HEK293 (cell line): ENCODE results near the gene PYCR2.

Experiments used
- CTCF ChIA-PET: fragments of 350-600 bp; formaldehyde crosslinking; extraction: SDS; loops from one replicate; lab custom pipeline; 2021; ENCODE audit warnings: antibody characterized with exemption; lab: Yijun Ruan, JAX
- POLR2A ChIA-PET: fragments of 300-600 bp; formaldehyde crosslinking; extraction: SDS; loops from one replicate; lab custom pipeline; 2020; ENCODE audit warnings: antibody characterized with exemption, inconsistent platforms; lab: Yijun Ruan, JAX
- H3K27ac ChIP-seq: fragments of 200-500 bp; sonication (Bioruptor generic); 2 replicates; pipeline ENCODE4 v1.5.1; 2014; ENCODE audit warnings: low read depth, low read length, control low read depth, inconsistent platforms; ENCODE audit errors: extremely low read depth
- H3K36me3 ChIP-seq, 2 experiments: fragments of 200-500 bp in 1 of 2; sonication (Bioruptor generic) in 1 of 2; 1 replicate in 1 of 2; 2 replicates in 1 of 2; pipeline ENCODE4 v1.5.1; 2014 to 2017; ENCODE audit warnings: inconsistent platforms in 2 of 2, low read length in 2 of 2; ENCODE audit not compliant: control insufficient read depth in 2 of 2, insufficient read depth in 1 of 2
- H3K4me1 ChIP-seq: fragments of 200-500 bp; sonication (Bioruptor generic); 2 replicates; pipeline ENCODE4 v1.5.1; 2014; ENCODE audit warnings: mild to moderate bottlenecking, low read length, inconsistent platforms; ENCODE audit not compliant: control insufficient read depth, insufficient read depth
- H3K4me3 ChIP-seq: 2 replicates; pipeline ENCODE4 v1.5.1; 2011; ENCODE audit warnings: low read depth, mild to moderate bottlenecking, control low read depth, low read length, moderate library complexity
- H3K9me3 ChIP-seq: fragments of 200-500 bp; sonication (Bioruptor generic); 2 replicates; pipeline ENCODE4 v1.5.1; 2014; ENCODE audit warnings: low read depth, low read length, inconsistent platforms; ENCODE audit not compliant: control insufficient read depth, insufficient read depth
- REPIN1 ChIP-seq: fragments of 450-650 bp; formaldehyde crosslinking; IDR thresholded peaks from 2 replicates; pipeline ENCODE4 v1.5.1; 2017; ENCODE audit warnings: missing biosample characterization, missing genetic modification characterization, low read depth
- WT1 ChIP-seq: fragments of 450-650 bp; formaldehyde crosslinking; IDR thresholded peaks from 2 replicates; pipeline ENCODE4 v1.5.1; 2016; ENCODE audit warnings: missing biosample characterization, missing genetic modification characterization
- ZFP37 ChIP-seq: fragments of 450-650 bp; formaldehyde crosslinking; IDR thresholded peaks from 2 replicates; pipeline ENCODE4 v1.5.1; 2016; ENCODE audit warnings: missing biosample characterization, missing genetic modification characterization
- ZNF10 ChIP-seq: fragments of 450-650 bp; formaldehyde crosslinking; IDR thresholded peaks from 2 replicates; pipeline ENCODE4 v1.5.1; 2017; ENCODE audit warnings: missing biosample characterization, missing genetic modification characterization
- ZNF114 ChIP-seq: fragments of 450-650 bp; formaldehyde crosslinking; IDR thresholded peaks from 2 replicates; pipeline ENCODE4 v1.5.0; 2017; ENCODE audit warnings: missing biosample characterization, missing genetic modification characterization
- ZNF184 ChIP-seq: fragments of 450-650 bp; IDR thresholded peaks from 2 replicates; pipeline ENCODE4 v1.5.1; 2018; ENCODE audit warnings: missing biosample characterization, mild to moderate bottlenecking, missing genetic modification characterization
- ZNF19 ChIP-seq: fragments of 450-650 bp; formaldehyde crosslinking; IDR thresholded peaks from 2 replicates; pipeline ENCODE4; 2016; ENCODE audit warnings: missing biosample characterization, missing genetic modification characterization, low read depth
- ZNF335 ChIP-seq: fragments of 450-650 bp; formaldehyde crosslinking; conservative IDR thresholded peaks from 2 replicates; pipeline ENCODE4 v1.5.1; 2016; ENCODE audit warnings: missing biosample characterization, missing genetic modification characterization
- ZNF501 ChIP-seq: fragments of 450-650 bp; formaldehyde crosslinking; IDR thresholded peaks from 2 replicates; pipeline ENCODE4 v1.5.1; 2016; ENCODE audit warnings: missing biosample characterization, missing genetic modification characterization
- ZNF664 ChIP-seq: fragments of 450-650 bp; formaldehyde crosslinking; IDR thresholded peaks from 2 replicates; pipeline ENCODE4 v1.5.1; 2016; ENCODE audit warnings: missing biosample characterization, missing genetic modification characterization
- ZNF768 ChIP-seq: fragments of 450-650 bp; formaldehyde crosslinking; IDR thresholded peaks from 2 replicates; pipeline ENCODE4 v1.5.1; 2018; ENCODE audit warnings: missing biosample characterization, mild to moderate bottlenecking, missing genetic modification characterization
- ZNF776 ChIP-seq: fragments of 450-650 bp; formaldehyde crosslinking; IDR thresholded peaks from 2 replicates; pipeline ENCODE4 v1.5.0; 2017; ENCODE audit warnings: missing biosample characterization, missing genetic modification characterization, borderline replicate concordance
- ZNF837 ChIP-seq: fragments of 450-650 bp; formaldehyde crosslinking; IDR thresholded peaks from 2 replicates; pipeline ENCODE4 v1.5.1; 2016; ENCODE audit warnings: missing biosample characterization, missing genetic modification characterization
- ZSCAN30 ChIP-seq: fragments of 450-650 bp; IDR thresholded peaks from 2 replicates; pipeline ENCODE4 v1.5.1; 2018; ENCODE audit warnings: missing biosample characterization, mild to moderate bottlenecking, missing genetic modification characterization, moderate library complexity
- ZXDB ChIP-seq: fragments of 450-650 bp; formaldehyde crosslinking; IDR thresholded peaks from 2 replicates; pipeline ENCODE4 v1.5.1; 2016; ENCODE audit warnings: missing biosample characterization, missing genetic modification characterization
- TF ChIP-seq, protein P1 (sequence below): fragments of 450-650 bp; formaldehyde crosslinking; IDR thresholded peaks from 2 replicates; pipeline ENCODE4 v1.5.1; 2017; ENCODE audit warnings: missing biosample characterization, mild to moderate bottlenecking, missing genetic modification characterization, moderate library complexity
- TF ChIP-seq, protein P2 (sequence below): fragments of 450-650 bp; formaldehyde crosslinking; IDR thresholded peaks from 2 replicates; pipeline ENCODE4 v1.5.1; 2017; ENCODE audit warnings: missing biosample characterization, missing genetic modification characterization
- TF ChIP-seq, protein P3 (sequence below): fragments of 450-650 bp; formaldehyde crosslinking; IDR thresholded peaks from 2 replicates; pipeline ENCODE4 v1.5.1; 2016; ENCODE audit warnings: missing biosample characterization, missing genetic modification characterization
- TF ChIP-seq, protein P4 (sequence below): fragments of 450-650 bp; formaldehyde crosslinking; IDR thresholded peaks from 2 replicates; pipeline ENCODE4 v1.5.1; 2016; ENCODE audit warnings: missing biosample characterization, missing genetic modification characterization

Gene PYCR2

DNA sequence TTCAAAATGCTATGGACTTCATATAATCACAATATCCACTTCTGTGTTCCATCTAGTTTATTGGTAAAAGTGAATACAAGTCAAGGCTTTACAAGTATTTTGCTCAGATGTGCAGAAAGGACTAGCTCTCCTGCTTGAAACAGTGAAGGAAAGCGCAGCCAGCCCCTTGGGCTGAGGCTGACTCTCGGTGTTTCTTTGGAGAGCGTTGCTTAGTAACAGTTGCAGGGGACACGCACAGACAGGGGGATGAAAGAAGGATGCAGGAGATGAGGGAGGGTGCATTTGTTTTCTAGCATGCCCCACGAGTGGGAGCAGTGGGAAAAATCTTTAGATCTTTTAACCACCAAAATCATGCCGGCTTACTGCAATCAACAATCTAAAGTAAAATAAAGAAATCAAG, 9.1 kb downstream of the PYCR2 start:
- Histone ChIP-seq H3K36me3 (peaks cover 20 to 43% of the 10 kb centered on the region in 2 experiments), H3K27ac (no peak overlapping the region), H3K4me3 (no peak overlapping the region), H3K9me3 (no peaks in the 10 kb centered on the region)
- CTCF ChIA-PET, result interaction anchor here (0.6 to 9.1 kb wide), 6 partner anchors 10 to 438 kb away, joined by 3 to 84 read pairs (median 3); partner anchors contain the start of genes LEFTY1 and TMEM63A
- no peak for TF ChIP-seq ZNF10 (tag by site-specific recombination)
- TF ChIP-seq ZNF184 (tag by site-specific recombination), result no peak
- no peak for TF ChIP-seq ZNF114 (tag by site-specific recombination)
- TF ChIP-seq, all 188 proteins: peak for 0
- no peaks in the 10 kb centered on the region for H3K4me1 ChIP-seq
- POLR2A ChIA-PET, result no interaction called here

DNA sequence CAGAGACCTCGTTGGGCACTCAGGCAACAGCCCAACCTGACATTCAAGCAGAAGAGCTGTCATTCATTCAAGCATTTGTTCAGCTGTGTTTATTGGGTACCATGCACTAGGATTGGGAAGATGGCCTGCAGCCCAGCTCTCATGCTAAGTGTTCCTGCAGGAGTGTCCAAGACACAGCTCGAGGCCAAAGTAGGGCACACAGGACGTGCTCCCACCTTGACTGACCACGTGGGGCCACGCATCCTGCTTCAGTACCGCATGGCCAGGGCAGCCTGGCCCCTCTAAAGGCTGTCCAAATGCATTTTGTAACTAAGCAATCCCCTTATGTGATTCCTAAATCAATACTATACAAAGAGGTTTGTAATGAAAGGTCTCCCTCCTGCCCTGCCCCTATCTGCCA, 9.7 kb downstream of the PYCR2 start:
- Histone ChIP-seq H3K9me3 (no peaks in the 10 kb centered on the region), H3K4me3 (no peak overlapping the region), H3K4me1 (no peaks in the 10 kb centered on the region), H3K36me3 (peaks cover 15 to 38% of the 10 kb centered on the region in 2 experiments), H3K27ac (no peak overlapping the region)
- CTCF ChIA-PET, result interaction anchor here (0.6 to 9.1 kb wide), 6 partner anchors 10 to 438 kb away, joined by 3 to 84 read pairs (median 4); partner anchors contain the start of gene TMEM63A
- TF ChIP-seq ZNF776 (tag by site-specific recombination), result no peak
- TF ChIP-seq, protein P1, sequence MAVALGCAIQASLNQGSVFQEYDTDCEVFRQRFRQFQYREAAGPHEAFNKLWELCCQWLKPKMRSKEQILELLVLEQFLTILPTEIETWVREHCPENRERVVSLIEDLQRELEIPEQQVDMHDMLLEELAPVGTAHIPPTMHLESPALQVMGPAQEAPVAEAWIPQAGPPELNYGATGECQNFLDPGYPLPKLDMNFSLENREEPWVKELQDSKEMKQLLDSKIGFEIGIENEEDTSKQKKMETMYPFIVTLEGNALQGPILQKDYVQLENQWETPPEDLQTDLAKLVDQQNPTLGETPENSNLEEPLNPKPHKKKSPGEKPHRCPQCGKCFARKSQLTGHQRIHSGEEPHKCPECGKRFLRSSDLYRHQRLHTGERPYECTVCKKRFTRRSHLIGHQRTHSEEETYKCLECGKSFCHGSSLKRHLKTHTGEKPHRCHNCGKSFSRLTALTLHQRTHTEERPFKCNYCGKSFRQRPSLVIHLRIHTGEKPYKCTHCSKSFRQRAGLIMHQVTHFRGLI, result peak; percentile 87
- no peak for TF ChIP-seq WT1 (tag by site-specific recombination)
- TF ChIP-seq, protein P2, sequence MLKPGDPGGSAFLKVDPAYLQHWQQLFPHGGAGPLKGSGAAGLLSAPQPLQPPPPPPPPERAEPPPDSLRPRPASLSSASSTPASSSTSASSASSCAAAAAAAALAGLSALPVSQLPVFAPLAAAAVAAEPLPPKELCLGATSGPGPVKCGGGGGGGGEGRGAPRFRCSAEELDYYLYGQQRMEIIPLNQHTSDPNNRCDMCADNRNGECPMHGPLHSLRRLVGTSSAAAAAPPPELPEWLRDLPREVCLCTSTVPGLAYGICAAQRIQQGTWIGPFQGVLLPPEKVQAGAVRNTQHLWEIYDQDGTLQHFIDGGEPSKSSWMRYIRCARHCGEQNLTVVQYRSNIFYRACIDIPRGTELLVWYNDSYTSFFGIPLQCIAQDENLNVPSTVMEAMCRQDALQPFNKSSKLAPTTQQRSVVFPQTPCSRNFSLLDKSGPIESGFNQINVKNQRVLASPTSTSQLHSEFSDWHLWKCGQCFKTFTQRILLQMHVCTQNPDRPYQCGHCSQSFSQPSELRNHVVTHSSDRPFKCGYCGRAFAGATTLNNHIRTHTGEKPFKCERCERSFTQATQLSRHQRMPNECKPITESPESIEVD, result no peak
- TF ChIP-seq REPIN1 (tag by site-specific recombination), result no peak
- POLR2A ChIA-PET, result interaction anchor here (2.1 kb wide), 1 partner anchor 10 kb away, joined by 9 read pairs; the partner anchor contains the start of gene PYCR2

DNA sequence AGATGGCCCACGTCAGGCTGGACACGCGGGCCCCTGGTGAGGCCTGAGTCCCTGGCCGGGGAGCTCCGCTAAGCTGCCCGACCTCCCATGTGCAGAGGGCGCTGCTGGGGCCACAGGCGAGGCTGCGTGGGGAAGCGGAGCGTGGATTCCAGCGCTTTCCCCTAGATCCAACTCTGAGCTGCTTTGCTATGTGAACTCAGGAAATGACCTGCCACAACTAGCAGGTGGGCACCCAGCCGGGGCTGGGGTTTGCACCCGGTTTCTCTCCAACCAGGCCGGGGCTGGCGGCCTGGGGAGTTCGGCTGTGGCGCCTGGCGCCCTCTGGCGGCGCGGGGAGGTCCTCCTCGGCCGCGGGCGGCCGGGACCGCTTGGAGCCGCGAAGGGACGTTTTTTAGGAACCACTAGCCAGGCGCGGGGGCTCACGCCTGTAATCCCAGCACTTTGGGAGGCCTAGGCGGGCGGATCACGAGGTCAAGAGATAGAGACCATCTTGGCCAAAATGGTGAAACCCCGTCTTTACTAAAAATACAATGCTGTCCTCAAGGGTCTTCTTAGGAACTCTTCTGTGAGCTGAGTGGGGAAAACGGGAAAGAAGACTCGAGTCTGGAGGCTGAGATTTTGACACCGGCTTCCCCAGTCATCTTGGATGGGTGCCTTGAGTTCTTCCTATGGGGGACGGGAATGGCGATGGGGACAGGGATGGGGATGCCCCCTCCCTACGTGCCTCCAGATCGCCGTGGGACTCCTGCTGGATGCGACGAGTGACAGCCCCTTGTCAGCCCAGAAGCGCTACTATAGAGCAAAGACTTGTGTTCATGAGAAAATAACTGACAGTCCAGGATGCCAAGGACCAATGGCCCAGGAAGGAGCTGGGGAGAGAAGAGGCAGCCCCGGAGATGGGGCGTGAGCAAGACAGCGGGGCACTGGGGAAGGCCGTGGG, 12.6 kb downstream of the PYCR2 start:
- ChIA-PET POLR2A (interaction anchor here (0.6 to 2.8 kb wide), 4 partner anchors 12 to 134 kb away, joined by 3 to 10 read pairs (median 5); partner anchors contain the start of genes PYCR2 and SRP9), CTCF (interaction anchor here (0.5 to 9.1 kb wide), 39 partner anchors 8 to 1473 kb away, joined by 3 to 84 read pairs (median 3); partner anchors contain the start of genes PYCR2, SRP9 and TMEM63A)
- Histone ChIP-seq H3K4me1 (no peaks in the 10 kb centered on the region), H3K27ac (no peak overlapping the region), H3K9me3 (no peaks in the 10 kb centered on the region), H3K4me3 (no peak overlapping the region), H3K36me3 (peaks cover 0 to 10% of the 10 kb centered on the region in 2 experiments; a peak in 1 of 3 replicates)
- TF ChIP-seq ZNF664 (tag by site-specific recombination) (no peak), ZFP37 (tag by site-specific recombination) (no peak), ZXDB (no peak), REPIN1 (tag by site-specific recombination) (no peak), ZNF837 (no peak), ZSCAN30 (tag by site-specific recombination) (no peak), ZNF501 (tag by site-specific recombination) (no peak), ZNF776 (tag by site-specific recombination) (no peak), ZNF768 (tag by site-specific recombination) (no peak), ZNF335 (tag by site-specific recombination) (no peak), ZNF19 (tag by site-specific recombination) (no peak)
- TF ChIP-seq, protein P3, sequence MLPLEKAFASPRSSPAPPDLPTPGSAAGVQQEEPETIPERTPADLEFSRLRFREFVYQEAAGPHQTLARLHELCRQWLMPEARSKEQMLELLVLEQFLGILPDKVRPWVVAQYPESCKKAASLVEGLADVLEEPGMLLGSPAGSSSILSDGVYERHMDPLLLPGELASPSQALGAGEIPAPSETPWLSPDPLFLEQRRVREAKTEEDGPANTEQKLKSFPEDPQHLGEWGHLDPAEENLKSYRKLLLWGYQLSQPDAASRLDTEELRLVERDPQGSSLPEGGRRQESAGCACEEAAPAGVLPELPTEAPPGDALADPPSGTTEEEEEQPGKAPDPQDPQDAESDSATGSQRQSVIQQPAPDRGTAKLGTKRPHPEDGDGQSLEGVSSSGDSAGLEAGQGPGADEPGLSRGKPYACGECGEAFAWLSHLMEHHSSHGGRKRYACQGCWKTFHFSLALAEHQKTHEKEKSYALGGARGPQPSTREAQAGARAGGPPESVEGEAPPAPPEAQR (tag by site-specific recombination), result no peak
- TF ChIP-seq, protein P4, sequence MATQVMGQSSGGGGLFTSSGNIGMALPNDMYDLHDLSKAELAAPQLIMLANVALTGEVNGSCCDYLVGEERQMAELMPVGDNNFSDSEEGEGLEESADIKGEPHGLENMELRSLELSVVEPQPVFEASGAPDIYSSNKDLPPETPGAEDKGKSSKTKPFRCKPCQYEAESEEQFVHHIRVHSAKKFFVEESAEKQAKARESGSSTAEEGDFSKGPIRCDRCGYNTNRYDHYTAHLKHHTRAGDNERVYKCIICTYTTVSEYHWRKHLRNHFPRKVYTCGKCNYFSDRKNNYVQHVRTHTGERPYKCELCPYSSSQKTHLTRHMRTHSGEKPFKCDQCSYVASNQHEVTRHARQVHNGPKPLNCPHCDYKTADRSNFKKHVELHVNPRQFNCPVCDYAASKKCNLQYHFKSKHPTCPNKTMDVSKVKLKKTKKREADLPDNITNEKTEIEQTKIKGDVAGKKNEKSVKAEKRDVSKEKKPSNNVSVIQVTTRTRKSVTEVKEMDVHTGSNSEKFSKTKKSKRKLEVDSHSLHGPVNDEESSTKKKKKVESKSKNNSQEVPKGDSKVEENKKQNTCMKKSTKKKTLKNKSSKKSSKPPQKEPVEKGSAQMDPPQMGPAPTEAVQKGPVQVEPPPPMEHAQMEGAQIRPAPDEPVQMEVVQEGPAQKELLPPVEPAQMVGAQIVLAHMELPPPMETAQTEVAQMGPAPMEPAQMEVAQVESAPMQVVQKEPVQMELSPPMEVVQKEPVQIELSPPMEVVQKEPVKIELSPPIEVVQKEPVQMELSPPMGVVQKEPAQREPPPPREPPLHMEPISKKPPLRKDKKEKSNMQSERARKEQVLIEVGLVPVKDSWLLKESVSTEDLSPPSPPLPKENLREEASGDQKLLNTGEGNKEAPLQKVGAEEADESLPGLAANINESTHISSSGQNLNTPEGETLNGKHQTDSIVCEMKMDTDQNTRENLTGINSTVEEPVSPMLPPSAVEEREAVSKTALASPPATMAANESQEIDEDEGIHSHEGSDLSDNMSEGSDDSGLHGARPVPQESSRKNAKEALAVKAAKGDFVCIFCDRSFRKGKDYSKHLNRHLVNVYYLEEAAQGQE (tag by site-specific recombination), result no peak
